Measurements from ENCODE around the gene PTPN7. TPM values are rescaled to one million over a fixed set of nuclear protein-coding genes. Genes with fewer than 3 reads are reported as not detected.

PTPN7 gene
- total and polyA plus RNA-seq, 10 of the 15 experiments (the other 5 are each of a cell fraction or from before 2014, with no cell fraction given) = 7.9 to 117 (median 102) TPM

GRCh38 chr1:202154766-202155477 lies 5.5 kb downstream of the PTPN7 start:
- in situ Hi-C loops (cut with MboI) = no loop called here
- WGBS (ENCODE audit: insufficient coverage, insufficient replicate concordance, low lambda C conversion rate, missing lambda C conversion rate) = 40% methylated on average over 11 of the region's 11 CpGs
- SMC1A ChIA-PET (ENCODE audit: uncharacterized antibody, unreplicated experiment) = interaction anchor here (0.6 to 2.7 kb wide), 16 partner anchors 9 to 565 kb away, joined by 3 to 21 read pairs (median 6); no protein-coding TSS in a partner anchor
- peak; percentile 50 for ATAC-seq
- peaks cover 19% of the 10 kb centered on the region for H3K79me2 ChIP-seq (ENCODE audit: control insufficient read depth, insufficient read depth, low read length)
- BruUV-seq (replicated peaks) = no TSS peak
- RAD21 ChIA-PET (ENCODE audit: unreplicated experiment) = interaction anchor here (0.7 to 2.7 kb wide), 16 partner anchors 8 to 565 kb away, joined by 3 to 27 read pairs (median 4); partner anchors contain the start of genes ELF3, LGR6 and PPP1R12B
- POLR2A ChIA-PET = interaction anchor here (0.5 to 2.3 kb wide), 6 partner anchors 8 to 168 kb away, joined by 4 to 9 read pairs (median 6); no protein-coding TSS in a partner anchor
- peaks cover 16% of the 10 kb centered on the region for H3K4me1 ChIP-seq (ENCODE audit: control insufficient read depth, insufficient read depth, low read length)
- H4K20me1 ChIP-seq (ENCODE audit: control insufficient read depth, insufficient read depth) = no peaks in the 10 kb centered on the region
- CTCF ChIA-PET = interaction anchor here (0.7 to 5.1 kb wide), 25 partner anchors 9 to 274 kb away, joined by 3 to 126 read pairs (median 5); partner anchors contain the start of genes ARL8A, ELF3, LGR6 and UBE2T
- no peaks in the 10 kb centered on the region for H3K27me3 ChIP-seq (replicated peaks in 1 of 2; ENCODE audit: control insufficient read depth in 2 of 2, insufficient read depth in 2 of 2, low read length in 1 of 2)
- peaks cover 28 to 34% of the 10 kb centered on the region in 2 experiments; a peak in 3 of 4 replicates for H3K36me3 ChIP-seq (ENCODE audit: control insufficient read depth in 2 of 2, insufficient read depth in 2 of 2, low read length in 1 of 2)
- H3K4me3 ChIP-seq = no peak overlapping the region
- FAIRE-seq = peak; percentile 78
- H2AFZ ChIP-seq (ENCODE audit: control insufficient read depth, low read depth, low read length) = no peak overlapping the region
- H3K9ac ChIP-seq (ENCODE audit: control insufficient read depth, insufficient read depth, low read length) = no peak overlapping the region
- no peaks in the 10 kb centered on the region for H3K9me3 ChIP-seq (replicated peaks; ENCODE audit: control insufficient read depth, insufficient read depth, low read length)
- no peak overlapping the region for H3K27ac ChIP-seq (ENCODE audit: control insufficient read depth, insufficient read depth)
- H3K4me2 ChIP-seq (ENCODE audit: control insufficient read depth, insufficient read depth) = no peak overlapping the region
- intact Hi-C loops (cut with micrococcal nuclease; ENCODE audit: unreplicated experiment) = no loop called here
- DNase-seq (ENCODE audit: low read depth, low spot score) = no peak
- peak; percentile 37; the same call in 1 of the 2 replicates for TF ChIP-seq SMC3 (IDR thresholded peaks at IDR 0.05; ENCODE audit: borderline replicate concordance, low read length)
- TF ChIP-seq SMAD5 (IDR thresholded peaks at IDR 0.05; ENCODE audit: low read depth) = 0 out of 2 replicates have a peak, but pooled peaks have one; percentile 28
- TF ChIP-seq CEBPZ (IDR thresholded peaks at IDR 0.05; ENCODE audit: low read depth, low read length) = no peak
- TF ChIP-seq SIX5 (IDR thresholded peaks at IDR 0.05; ENCODE audit: low read depth, low read length, severe bottlenecking) = no peak
- TF ChIP-seq GABPA (IDR thresholded peaks at IDR 0.05; ENCODE audit: low read depth) = no peak
- no peak for TF ChIP-seq BHLHE40 (IDR thresholded peaks at IDR 0.05; ENCODE audit: borderline replicate concordance in 1 of 2, low read depth in 2 of 2, low read length in 1 of 2)
- TF ChIP-seq POLR2AphosphoS5 (IDR thresholded peaks at IDR 0.05; ENCODE audit: low read length) = no peak
- TF ChIP-seq IRF3 (IDR thresholded peaks at IDR 0.05) = no peak
- TF ChIP-seq E2F8 (IDR thresholded peaks at IDR 0.05; ENCODE audit: low read depth, partially characterized antibody) = no peak
- TF ChIP-seq NFIC (IDR thresholded peaks at IDR 0.05; ENCODE audit: low read depth, low read length) = no peak
- peak; percentile 66; the same call in 1 of the 2 replicates for TF ChIP-seq STAT1 (conservative IDR thresholded peaks at IDR 0.05)
- TF ChIP-seq LARP7 (IDR thresholded peaks at IDR 0.05) = no peak
- TF ChIP-seq ZNF622 (IDR thresholded peaks at IDR 0.05) = no peak
- TF ChIP-seq DPF2 (IDR thresholded peaks at IDR 0.05) = no peak
- TF ChIP-seq PML (IDR thresholded peaks at IDR 0.05; ENCODE audit: low read length) = no peak
- no peak for TF ChIP-seq RAD51 (IDR thresholded peaks at IDR 0.05)
